Natural killer cell (primary cell): ENCODE data around the gene SCMH1. TPM values are rescaled to one million over a fixed set of nuclear protein-coding genes. Genes with fewer than 3 reads are reported as not detected.

ENCODE experiments used
- ATAC-seq, 3 donors: fragments of 150-1000 bp in 2 of 3; fragments of 200-7000 bp in 1 of 3; cut with Tn5 transposase; 1 replicate in 1 of 3; 2 replicates in 2 of 3; pipeline ENCODE4 v1.10.0; 2021; ENCODE audit warnings: mild to moderate bottlenecking in 2 of 3, moderate library complexity in 2 of 3
- DNase-seq, 2 donors: peaks; one replicate each; pipeline versions ENCODE4 v3.0.0 to v3.0.0-alpha.2; 2013 to 2021; ENCODE audit warnings: mixed read lengths in 1 of 2
- H3K27ac ChIP-seq: one replicate; pipeline ENCODE4 v1.5.1; 2013; ENCODE audit warnings: mild to moderate bottlenecking, low read length
- H3K27me3 ChIP-seq: one replicate; pipeline ENCODE4 v1.6.1; 2013; ENCODE audit warnings: low read length; ENCODE audit not compliant: control insufficient read depth, insufficient read depth
- H3K36me3 ChIP-seq: one replicate; pipeline ENCODE4 v1.6.1; 2013; ENCODE audit warnings: low read length; ENCODE audit not compliant: control insufficient read depth, insufficient read depth
- H3K4me1 ChIP-seq: one replicate; pipeline ENCODE4 v1.6.1; 2013; ENCODE audit warnings: low read length; ENCODE audit not compliant: control insufficient read depth, insufficient read depth
- H3K4me3 ChIP-seq: one replicate; pipeline ENCODE4 v1.5.1; 2013; ENCODE audit warnings: low read length
- H3K9me3 ChIP-seq: one replicate; pipeline ENCODE4 v1.6.1; 2013; ENCODE audit warnings: low read length; ENCODE audit not compliant: control insufficient read depth, insufficient read depth
- H3K27ac Mint-ChIP-seq, 2 donors: one replicate each; pipeline ENCODE4 v1.8.0; 2022; ENCODE audit warnings: mild to moderate bottlenecking in 2 of 2, mixed read lengths in 2 of 2, moderate library complexity in 1 of 2
- H3K27me3 Mint-ChIP-seq, 2 donors: one replicate each; pipeline ENCODE4 v1.8.0; 2022; ENCODE audit warnings: low read depth in 2 of 2, mixed read lengths in 2 of 2
- H3K36me3 Mint-ChIP-seq: one replicate; pipeline ENCODE4 v1.8.0; 2022; ENCODE audit warnings: mixed read lengths
- H3K4me1 Mint-ChIP-seq, 2 donors: one replicate each; pipeline ENCODE4 v1.8.0; 2022; ENCODE audit warnings: mixed read lengths in 2 of 2
- H3K4me3 Mint-ChIP-seq: one replicate; pipeline ENCODE4 v1.8.0; 2022; ENCODE audit warnings: mild to moderate bottlenecking, moderate library complexity, mixed read lengths
- H3K9me3 Mint-ChIP-seq, 2 donors: one replicate each; pipeline ENCODE4 v1.8.0; 2022; ENCODE audit warnings: mixed read lengths in 2 of 2
- CTCF ChIP-seq: fragments of 200-600 bp; IDR thresholded peaks from one replicate; pipeline ENCODE4 v1.8.0; 2022; ENCODE audit warnings: antibody characterized with exemption
- WGBS: methylation state at CpG from one replicate; pipeline ENCODE4 v1.1.7; 2013; ENCODE audit warnings: missing lambda C conversion rate; ENCODE audit not compliant: insufficient coverage; 5-methylcytosine and 5-hydroxymethylcytosine counted together
- intact Hi-C: fragments of 100-400 bp; cut with micrococcal nuclease; formaldehyde crosslinking; loops from one replicate; pipeline ENCODE4 v1.14.2; 2022
- total RNA-seq, 4 donors: library from RNA; stranded (reverse); fragments of 120-200 nt in 1 of 4; gene quantifications; one replicate each; pipeline versions ENCODE4 v1.2.3 to v1.2.4, GENCODE V29; 2013 to 2022

Gene SCMH1
- total RNA-seq, 3 donors from 2014 or later (not counting 1 experiment from before 2014, with no cell fraction given): 8.3 to 10.2 (median 9.1) TPM

DNA sequence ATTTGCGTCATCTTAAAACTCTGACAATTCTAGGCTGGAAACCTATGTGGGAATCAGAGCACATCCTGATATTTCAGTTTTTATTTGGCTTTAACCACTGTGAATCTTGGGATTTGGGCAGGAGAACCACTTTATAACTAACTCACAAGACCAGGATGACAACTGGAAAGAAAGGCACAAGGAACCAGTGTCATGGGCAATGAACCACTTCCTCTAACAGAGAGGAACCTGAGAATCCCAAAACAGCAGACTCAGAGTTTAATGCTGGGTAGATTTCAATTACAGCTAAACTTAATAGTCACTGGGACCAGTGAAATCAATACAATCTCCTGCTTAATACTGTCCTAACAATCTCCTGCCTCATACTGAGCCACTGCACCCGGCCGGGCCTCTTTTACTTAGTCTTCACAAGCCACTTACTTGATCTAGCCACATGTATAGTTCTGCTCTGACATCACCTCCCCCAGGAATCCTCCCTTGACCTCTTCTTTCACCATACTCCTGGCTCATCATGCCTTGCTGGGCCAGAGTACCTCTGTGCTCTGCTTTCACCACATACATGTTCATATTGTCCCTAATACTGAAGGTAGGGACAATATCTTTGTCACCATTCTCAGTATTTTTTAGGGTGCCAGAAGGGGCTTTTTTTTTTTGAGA is 200.4 kb downstream of the SCMH1 start:
- no peaks in the 10 kb centered on the region for H3K9me3 ChIP-seq
- peaks cover 7% of the 10 kb centered on the region for H3K36me3 ChIP-seq
- Mint-ChIP-seq H3K27me3 (no peaks in the 10 kb centered on the region), H3K27ac (no peak overlapping the region), H3K4me1 (peaks cover 0 to 7% of the 10 kb centered on the region in 2 donors), H3K36me3 (no peaks in the 10 kb centered on the region), H3K4me3 (no peak overlapping the region), H3K9me3 (no peaks in the 10 kb centered on the region)
- H3K4me3 ChIP-seq: no peak overlapping the region
- no peaks in the 10 kb centered on the region for H3K4me1 ChIP-seq
- no peak for TF ChIP-seq CTCF
- ATAC-seq (no peak), DNase-seq (no peak)
- no peaks in the 10 kb centered on the region for H3K27me3 ChIP-seq
- whole genome bisulfite sequencing: 96% methylated on average over 3 of the region's 3 CpGs
- intact Hi-C loops: no loop called here
- H3K27ac ChIP-seq: no peak overlapping the region

DNA sequence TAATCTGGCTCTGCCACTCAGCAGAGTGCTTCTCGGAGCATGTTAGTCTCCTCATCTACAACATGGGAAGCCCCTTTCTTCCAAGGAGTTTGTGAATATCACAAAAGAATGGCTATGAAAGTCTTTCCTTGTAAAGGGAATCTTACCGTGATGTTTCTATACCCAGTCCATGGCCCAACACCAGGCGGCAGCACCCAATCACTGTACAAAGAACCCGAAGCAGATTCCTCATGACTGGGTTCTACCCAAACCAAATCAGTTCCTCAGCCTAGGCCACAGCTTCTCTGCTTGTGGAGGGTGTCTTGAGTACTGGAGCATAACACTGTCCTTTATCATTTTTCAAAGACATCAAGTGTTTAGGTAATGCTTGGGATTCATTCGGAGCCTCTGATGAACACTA is 204.0 kb downstream of the SCMH1 start:
- Mint-ChIP-seq H3K36me3 (no peaks in the 10 kb centered on the region), H3K4me3 (no peak overlapping the region), H3K27ac (no peak overlapping the region), H3K4me1 (no peaks in the 10 kb centered on the region), H3K9me3 (no peaks in the 10 kb centered on the region), H3K27me3 (no peaks in the 10 kb centered on the region)
- intact Hi-C loops: no loop called here
- Histone ChIP-seq H3K27me3 (no peaks in the 10 kb centered on the region), H3K4me3 (no peak overlapping the region), H3K27ac (no peak overlapping the region), H3K9me3 (no peaks in the 10 kb centered on the region), H3K4me1 (no peaks in the 10 kb centered on the region), H3K36me3 (peaks cover 11% of the 10 kb centered on the region)
- no peak for TF ChIP-seq CTCF
- ATAC-seq: no peak
- DNase-seq: no peak
- WGBS: 100% methylated on average over 3 of the region's 5 CpGs

- WGBS: 94% methylated on average over 3 of the region's 3 CpGs
- Histone ChIP-seq H3K27ac (no peak overlapping the region), H3K4me3 (no peak overlapping the region), H3K4me1 (no peaks in the 10 kb centered on the region), H3K9me3 (no peaks in the 10 kb centered on the region), H3K36me3 (peaks cover 12% of the 10 kb centered on the region), H3K27me3 (no peaks in the 10 kb centered on the region)
- intact Hi-C loops: no loop called here
- no peaks in the 10 kb centered on the region for H3K36me3 Mint-ChIP-seq
- H3K9me3 Mint-ChIP-seq: no peaks in the 10 kb centered on the region
- no peak overlapping the region for H3K4me3 Mint-ChIP-seq
- no peaks in the 10 kb centered on the region for H3K27me3 Mint-ChIP-seq
- no peaks in the 10 kb centered on the region for H3K4me1 Mint-ChIP-seq
- H3K27ac Mint-ChIP-seq: no peak overlapping the region
- no peak for DNase-seq
- no peak for TF ChIP-seq CTCF
- no peak for ATAC-seq
These were observed 204.8 kb downstream of the SCMH1 start for GRCh38 chr1:41037116-41037903.
